ENCODE data around the gene SF3A2. TPM values are rescaled to one million over a fixed set of nuclear protein-coding genes. Genes with fewer than 3 reads are reported as not detected.

Gene SF3A2
- total and polyA plus RNA-seq, 2 experiments from 2014 or later, result 67.7 to 128 TPM

DNA sequence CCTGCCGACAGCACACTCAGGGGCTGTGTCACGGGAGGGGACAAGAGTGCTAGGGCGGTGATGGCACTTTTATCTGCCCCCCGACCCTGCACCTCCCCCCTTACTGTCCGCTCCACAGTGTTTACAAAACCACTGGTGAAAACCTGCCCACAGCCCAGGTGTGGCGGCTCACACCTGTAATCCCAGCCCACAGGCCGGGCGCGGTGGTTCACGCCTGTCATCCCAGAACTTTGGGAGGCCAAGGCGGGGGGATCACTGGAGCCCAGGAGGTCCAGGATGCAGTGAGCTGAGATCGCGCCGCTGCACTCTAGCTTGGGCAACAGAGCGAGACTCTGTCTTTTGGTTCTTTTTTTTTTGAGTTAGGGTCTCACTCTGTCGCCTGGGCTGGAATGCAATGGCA, 59.5 kb downstream of the SF3A2 start:
- peaks cover 41% of the 10 kb centered on the region for H3K27me3 Mint-ChIP-seq (ENCODE audit: insufficient read depth, low read depth, poor library complexity)
- H3K36me3 Mint-ChIP-seq (ENCODE audit: low read depth), result no peaks in the 10 kb centered on the region
- Histone ChIP-seq H4K20me1 (replicated peaks; ENCODE audit: insufficient read depth) (0 out of 2 replicates have a peak, but pooled peaks cover 2% of the 10 kb centered on the region), H3K9me2 (ENCODE audit: insufficient read depth) (no peaks in the 10 kb centered on the region), H3K79me2 (replicated peaks; ENCODE audit: insufficient read depth) (no peaks in the 10 kb centered on the region), H3F3A (replicated peaks; ENCODE audit: low read depth) (0 out of 2 replicates have a peak, but pooled peaks cover 6% of the 10 kb centered on the region), H3K27me3 (ENCODE audit: insufficient read depth) (peaks cover 28% of the 10 kb centered on the region), H3K4me1 (ENCODE audit: insufficient read depth) (no peaks in the 10 kb centered on the region), H3K36me3 (ENCODE audit: insufficient read depth) (no peaks in the 10 kb centered on the region), H3K27ac (ENCODE audit: low read depth) (no peak overlapping the region), H3K4me2 (no peak overlapping the region), H2AFZ (no peak overlapping the region), H3K4me3 (no peak overlapping the region)
- ATAC-seq (no peak), DNase-seq (ENCODE audit: low spot score) (no peak)
- H3K27ac Mint-ChIP-seq, result no peak overlapping the region
- H3K4me3 Mint-ChIP-seq, result no peak overlapping the region
- TF ChIP-seq STAT1 (IDR thresholded peaks at IDR 0.05; ENCODE audit: unreplicated experiment) (no peak), POLR2AphosphoS5 (IDR thresholded peaks at IDR 0.05; ENCODE audit: low read depth) (no peak), EZH2phosphoT487 (IDR thresholded peaks at IDR 0.05; ENCODE audit: unreplicated experiment) (no peak), JUNB (IDR thresholded peaks at IDR 0.05; ENCODE audit: unreplicated experiment) (no peak), ZNF331 (CRISPR knock-in tag; IDR thresholded peaks at IDR 0.05; ENCODE audit: low read depth) (no peak), ZNF114 (CRISPR knock-in tag; IDR thresholded peaks at IDR 0.05) (no peak), NANOG (IDR thresholded peaks at IDR 0.05; ENCODE audit: borderline replicate concordance) (no peak), CREB1 (CRISPR knock-in tag; IDR thresholded peaks at IDR 0.05; ENCODE audit: low read depth) (no peak), EZH2 (IDR thresholded peaks at IDR 0.05; ENCODE audit: low read depth, unreplicated experiment) (no peak)
- TF ChIP-seq, protein P1, sequence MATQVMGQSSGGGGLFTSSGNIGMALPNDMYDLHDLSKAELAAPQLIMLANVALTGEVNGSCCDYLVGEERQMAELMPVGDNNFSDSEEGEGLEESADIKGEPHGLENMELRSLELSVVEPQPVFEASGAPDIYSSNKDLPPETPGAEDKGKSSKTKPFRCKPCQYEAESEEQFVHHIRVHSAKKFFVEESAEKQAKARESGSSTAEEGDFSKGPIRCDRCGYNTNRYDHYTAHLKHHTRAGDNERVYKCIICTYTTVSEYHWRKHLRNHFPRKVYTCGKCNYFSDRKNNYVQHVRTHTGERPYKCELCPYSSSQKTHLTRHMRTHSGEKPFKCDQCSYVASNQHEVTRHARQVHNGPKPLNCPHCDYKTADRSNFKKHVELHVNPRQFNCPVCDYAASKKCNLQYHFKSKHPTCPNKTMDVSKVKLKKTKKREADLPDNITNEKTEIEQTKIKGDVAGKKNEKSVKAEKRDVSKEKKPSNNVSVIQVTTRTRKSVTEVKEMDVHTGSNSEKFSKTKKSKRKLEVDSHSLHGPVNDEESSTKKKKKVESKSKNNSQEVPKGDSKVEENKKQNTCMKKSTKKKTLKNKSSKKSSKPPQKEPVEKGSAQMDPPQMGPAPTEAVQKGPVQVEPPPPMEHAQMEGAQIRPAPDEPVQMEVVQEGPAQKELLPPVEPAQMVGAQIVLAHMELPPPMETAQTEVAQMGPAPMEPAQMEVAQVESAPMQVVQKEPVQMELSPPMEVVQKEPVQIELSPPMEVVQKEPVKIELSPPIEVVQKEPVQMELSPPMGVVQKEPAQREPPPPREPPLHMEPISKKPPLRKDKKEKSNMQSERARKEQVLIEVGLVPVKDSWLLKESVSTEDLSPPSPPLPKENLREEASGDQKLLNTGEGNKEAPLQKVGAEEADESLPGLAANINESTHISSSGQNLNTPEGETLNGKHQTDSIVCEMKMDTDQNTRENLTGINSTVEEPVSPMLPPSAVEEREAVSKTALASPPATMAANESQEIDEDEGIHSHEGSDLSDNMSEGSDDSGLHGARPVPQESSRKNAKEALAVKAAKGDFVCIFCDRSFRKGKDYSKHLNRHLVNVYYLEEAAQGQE (IDR thresholded peaks at IDR 0.05; ENCODE audit: unreplicated experiment), result no peak
- TF ChIP-seq, protein P2, sequence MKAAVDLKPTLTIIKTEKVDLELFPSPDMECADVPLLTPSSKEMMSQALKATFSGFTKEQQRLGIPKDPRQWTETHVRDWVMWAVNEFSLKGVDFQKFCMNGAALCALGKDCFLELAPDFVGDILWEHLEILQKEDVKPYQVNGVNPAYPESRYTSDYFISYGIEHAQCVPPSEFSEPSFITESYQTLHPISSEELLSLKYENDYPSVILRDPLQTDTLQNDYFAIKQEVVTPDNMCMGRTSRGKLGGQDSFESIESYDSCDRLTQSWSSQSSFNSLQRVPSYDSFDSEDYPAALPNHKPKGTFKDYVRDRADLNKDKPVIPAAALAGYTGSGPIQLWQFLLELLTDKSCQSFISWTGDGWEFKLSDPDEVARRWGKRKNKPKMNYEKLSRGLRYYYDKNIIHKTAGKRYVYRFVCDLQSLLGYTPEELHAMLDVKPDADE (IDR thresholded peaks at IDR 0.05), result no peak
- TF ChIP-seq, protein P3, sequence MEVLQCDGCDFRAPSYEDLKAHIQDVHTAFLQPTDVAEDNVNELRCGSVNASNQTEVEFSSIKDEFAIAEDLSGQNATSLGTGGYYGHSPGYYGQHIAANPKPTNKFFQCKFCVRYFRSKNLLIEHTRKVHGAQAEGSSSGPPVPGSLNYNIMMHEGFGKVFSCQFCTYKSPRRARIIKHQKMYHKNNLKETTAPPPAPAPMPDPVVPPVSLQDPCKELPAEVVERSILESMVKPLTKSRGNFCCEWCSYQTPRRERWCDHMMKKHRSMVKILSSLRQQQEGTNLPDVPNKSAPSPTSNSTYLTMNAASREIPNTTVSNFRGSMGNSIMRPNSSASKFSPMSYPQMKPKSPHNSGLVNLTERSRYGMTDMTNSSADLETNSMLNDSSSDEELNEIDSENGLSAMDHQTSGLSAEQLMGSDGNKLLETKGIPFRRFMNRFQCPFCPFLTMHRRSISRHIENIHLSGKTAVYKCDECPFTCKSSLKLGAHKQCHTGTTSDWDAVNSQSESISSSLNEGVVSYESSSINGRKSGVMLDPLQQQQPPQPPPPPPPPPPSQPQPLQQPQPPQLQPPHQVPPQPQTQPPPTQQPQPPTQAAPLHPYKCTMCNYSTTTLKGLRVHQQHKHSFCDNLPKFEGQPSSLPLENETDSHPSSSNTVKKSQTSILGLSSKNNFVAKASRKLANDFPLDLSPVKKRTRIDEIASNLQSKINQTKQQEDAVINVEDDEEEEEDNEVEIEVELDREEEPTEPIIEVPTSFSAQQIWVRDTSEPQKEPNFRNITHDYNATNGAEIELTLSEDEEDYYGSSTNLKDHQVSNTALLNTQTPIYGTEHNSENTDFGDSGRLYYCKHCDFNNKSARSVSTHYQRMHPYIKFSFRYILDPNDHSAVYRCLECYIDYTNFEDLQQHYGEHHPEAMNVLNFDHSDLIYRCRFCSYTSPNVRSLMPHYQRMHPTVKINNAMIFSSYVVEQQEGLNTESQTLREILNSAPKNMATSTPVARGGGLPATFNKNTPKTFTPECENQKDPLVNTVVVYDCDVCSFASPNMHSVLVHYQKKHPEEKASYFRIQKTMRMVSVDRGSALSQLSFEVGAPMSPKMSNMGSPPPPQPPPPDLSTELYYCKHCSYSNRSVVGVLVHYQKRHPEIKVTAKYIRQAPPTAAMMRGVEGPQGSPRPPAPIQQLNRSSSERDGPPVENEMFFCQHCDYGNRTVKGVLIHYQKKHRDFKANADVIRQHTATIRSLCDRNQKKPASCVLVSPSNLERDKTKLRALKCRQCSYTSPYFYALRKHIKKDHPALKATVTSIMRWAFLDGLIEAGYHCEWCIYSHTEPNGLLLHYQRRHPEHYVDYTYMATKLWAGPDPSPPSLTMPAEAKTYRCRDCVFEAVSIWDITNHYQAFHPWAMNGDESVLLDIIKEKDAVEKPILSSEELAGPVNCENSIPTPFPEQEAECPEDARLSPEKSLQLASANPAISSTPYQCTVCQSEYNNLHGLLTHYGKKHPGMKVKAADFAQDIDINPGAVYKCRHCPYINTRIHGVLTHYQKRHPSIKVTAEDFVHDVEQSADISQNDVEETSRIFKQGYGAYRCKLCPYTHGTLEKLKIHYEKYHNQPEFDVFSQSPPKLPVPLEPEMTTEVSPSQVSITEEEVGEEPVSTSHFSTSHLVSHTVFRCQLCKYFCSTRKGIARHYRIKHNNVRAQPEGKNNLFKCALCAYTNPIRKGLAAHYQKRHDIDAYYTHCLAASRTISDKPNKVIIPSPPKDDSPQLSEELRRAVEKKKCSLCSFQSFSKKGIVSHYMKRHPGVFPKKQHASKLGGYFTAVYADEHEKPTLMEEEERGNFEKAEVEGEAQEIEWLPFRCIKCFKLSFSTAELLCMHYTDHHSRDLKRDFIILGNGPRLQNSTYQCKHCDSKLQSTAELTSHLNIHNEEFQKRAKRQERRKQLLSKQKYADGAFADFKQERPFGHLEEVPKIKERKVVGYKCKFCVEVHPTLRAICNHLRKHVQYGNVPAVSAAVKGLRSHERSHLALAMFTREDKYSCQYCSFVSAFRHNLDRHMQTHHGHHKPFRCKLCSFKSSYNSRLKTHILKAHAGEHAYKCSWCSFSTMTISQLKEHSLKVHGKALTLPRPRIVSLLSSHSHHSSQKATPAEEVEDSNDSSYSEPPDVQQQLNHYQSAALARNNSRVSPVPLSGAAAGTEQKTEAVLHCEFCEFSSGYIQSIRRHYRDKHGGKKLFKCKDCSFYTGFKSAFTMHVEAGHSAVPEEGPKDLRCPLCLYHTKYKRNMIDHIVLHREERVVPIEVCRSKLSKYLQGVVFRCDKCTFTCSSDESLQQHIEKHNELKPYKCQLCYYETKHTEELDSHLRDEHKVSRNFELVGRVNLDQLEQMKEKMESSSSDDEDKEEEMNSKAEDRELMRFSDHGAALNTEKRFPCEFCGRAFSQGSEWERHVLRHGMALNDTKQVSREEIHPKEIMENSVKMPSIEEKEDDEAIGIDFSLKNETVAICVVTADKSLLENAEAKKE (CRISPR knock-in tag; IDR thresholded peaks at IDR 0.05), result no peak
- TF ChIP-seq, protein P4, sequence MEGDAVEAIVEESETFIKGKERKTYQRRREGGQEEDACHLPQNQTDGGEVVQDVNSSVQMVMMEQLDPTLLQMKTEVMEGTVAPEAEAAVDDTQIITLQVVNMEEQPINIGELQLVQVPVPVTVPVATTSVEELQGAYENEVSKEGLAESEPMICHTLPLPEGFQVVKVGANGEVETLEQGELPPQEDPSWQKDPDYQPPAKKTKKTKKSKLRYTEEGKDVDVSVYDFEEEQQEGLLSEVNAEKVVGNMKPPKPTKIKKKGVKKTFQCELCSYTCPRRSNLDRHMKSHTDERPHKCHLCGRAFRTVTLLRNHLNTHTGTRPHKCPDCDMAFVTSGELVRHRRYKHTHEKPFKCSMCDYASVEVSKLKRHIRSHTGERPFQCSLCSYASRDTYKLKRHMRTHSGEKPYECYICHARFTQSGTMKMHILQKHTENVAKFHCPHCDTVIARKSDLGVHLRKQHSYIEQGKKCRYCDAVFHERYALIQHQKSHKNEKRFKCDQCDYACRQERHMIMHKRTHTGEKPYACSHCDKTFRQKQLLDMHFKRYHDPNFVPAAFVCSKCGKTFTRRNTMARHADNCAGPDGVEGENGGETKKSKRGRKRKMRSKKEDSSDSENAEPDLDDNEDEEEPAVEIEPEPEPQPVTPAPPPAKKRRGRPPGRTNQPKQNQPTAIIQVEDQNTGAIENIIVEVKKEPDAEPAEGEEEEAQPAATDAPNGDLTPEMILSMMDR (conservative IDR thresholded peaks at IDR 0.05; ENCODE audit: low read depth in 2 of 2), result no peak
- H3K4me1 Mint-ChIP-seq, result peaks cover 2% of the 10 kb centered on the region; the same call in 2 of the 3 replicates
- H3K9me3 Mint-ChIP-seq, result no peaks in the 10 kb centered on the region

Data from GM23338 (cell line).